ENCODE measurements around the gene AKR7A2.

GRCh38 chr1:19336543-19336942 lies 24.6 kb upstream of the AKR7A2 start:
- no peak for TF ChIP-seq CTCF (IDR thresholded peaks at IDR 0.05)
- no peak for TF ChIP-seq POLR2A (IDR thresholded peaks at IDR 0.05)
- TF ChIP-seq POLR2AphosphoS5 (IDR thresholded peaks at IDR 0.05; ENCODE audit: insufficient read depth in 1 of 2, low read depth in 1 of 2) = no peak

All from vagina (tissue), 2 donors.